Caco-2 (cell line): ENCODE data around the gene MYO18A. TPM values are rescaled to one million over a fixed set of nuclear protein-coding genes. Genes with fewer than 3 reads are reported as not detected.

Experiments
- BruUV-seq: library from RNA; stranded (reverse); fragments of 400-500 nt; replicated peaks from 2 replicates; lab custom pipeline; 2021; lab: Mats Ljungman, UMichigan
- CTCF ChIA-PET: fragments of 300-600 bp; sonication (Branson Sonifier 250); formaldehyde crosslinking; loops from one replicate; lab custom pipeline; 2022; ENCODE audit warnings: antibody characterized with exemption; lab: Charles Lee
- POLR2A ChIA-PET: fragments of 300-600 bp; sonication (Branson Sonifier 250); formaldehyde crosslinking; loops from one replicate; lab custom pipeline; 2022; ENCODE audit warnings: antibody characterized with exemption; lab: Charles Lee
- DNase-seq, 2 experiments: peaks; one replicate each; pipeline versions ENCODE4 v3.0.0 to v3.0.0-alpha.2; 2020 to 2022
- H3K27me3 ChIP-seq: replicated peaks from 2 replicates; pipeline ENCODE4 v1.6.0; 2011; ENCODE audit warnings: low read length; ENCODE audit not compliant: control insufficient read depth, insufficient read depth
- H3K36me3 ChIP-seq: 2 replicates; pipeline ENCODE4 v1.5.1; 2011; ENCODE audit warnings: low read length; ENCODE audit not compliant: control insufficient read depth, insufficient read depth
- H3K4me1 ChIP-seq: fragments of 250-450 bp; sonication (Bioruptor Pico); 2 replicates; pipeline ENCODE4 v1.5.1; 2020; ENCODE audit warnings: mild to moderate bottlenecking
- H3K4me3 ChIP-seq: 2 replicates; pipeline ENCODE4 v1.5.1; 2011; ENCODE audit warnings: low read depth, mild to moderate bottlenecking, control low read depth, low read length
- H3K9me3 ChIP-seq: fragments of 250-450 bp; sonication (Bioruptor Pico); 2 replicates; pipeline ENCODE4 v1.5.1; 2020; ENCODE audit warnings: mild to moderate bottlenecking, moderate library complexity
- H3K27ac Mint-ChIP-seq: one replicate; pipeline ENCODE4 v1.8.0; 2022; ENCODE audit warnings: mixed read lengths; ENCODE audit not compliant: unreplicated experiment
- H3K27me3 Mint-ChIP-seq: one replicate; pipeline ENCODE4 v1.8.0; 2022; ENCODE audit warnings: mixed read lengths; ENCODE audit not compliant: insufficient read depth, unreplicated experiment
- H3K36me3 Mint-ChIP-seq: one replicate; pipeline ENCODE4 v1.8.0; 2022; ENCODE audit warnings: mild to moderate bottlenecking, mixed read lengths; ENCODE audit not compliant: insufficient read depth, unreplicated experiment
- H3K4me1 Mint-ChIP-seq: one replicate; pipeline ENCODE4 v1.8.0; 2022; ENCODE audit warnings: low read depth, mixed read lengths; ENCODE audit not compliant: unreplicated experiment
- H3K4me3 Mint-ChIP-seq: one replicate; pipeline ENCODE4 v1.8.0; 2022; ENCODE audit warnings: mild to moderate bottlenecking, moderate library complexity, mixed read lengths; ENCODE audit not compliant: unreplicated experiment
- H3K9me3 Mint-ChIP-seq: one replicate; pipeline ENCODE4 v1.8.0; 2022; ENCODE audit warnings: mixed read lengths; ENCODE audit not compliant: unreplicated experiment
- intact Hi-C: fragments of 100-400 bp; cut with micrococcal nuclease; formaldehyde crosslinking; loops from one replicate; pipeline ENCODE4 v1.10.0; 2022; ENCODE audit not compliant: unreplicated experiment
- total RNA-seq: library from RNA; stranded (reverse); gene quantifications from 2 replicates; pipeline ENCODE4 v1.2.3, GENCODE V29; 2022
- TF ChIP-seq, protein P1 (sequence below), 2 experiments: fragments of 200-600 bp in 1 of 2; IDR thresholded peaks; 1 replicate in 1 of 2; 2 replicates in 1 of 2; pipeline versions ENCODE4 v1.5.1 to v1.8.0; 2011 to 2022; ENCODE audit warnings: antibody characterized with exemption in 1 of 2, control low read depth in 1 of 2, inconsistent platforms in 1 of 2, low read depth in 1 of 2, low read length in 1 of 2, mild to moderate bottlenecking in 1 of 2, moderate library complexity in 1 of 2; ENCODE audit not compliant: insufficient read depth in 1 of 2, severe bottlenecking in 1 of 2, unreplicated experiment in 1 of 2

The MYO18A gene
- total RNA-seq, 1 experiment from 2014 or later, result 47.1 TPM

DNA sequence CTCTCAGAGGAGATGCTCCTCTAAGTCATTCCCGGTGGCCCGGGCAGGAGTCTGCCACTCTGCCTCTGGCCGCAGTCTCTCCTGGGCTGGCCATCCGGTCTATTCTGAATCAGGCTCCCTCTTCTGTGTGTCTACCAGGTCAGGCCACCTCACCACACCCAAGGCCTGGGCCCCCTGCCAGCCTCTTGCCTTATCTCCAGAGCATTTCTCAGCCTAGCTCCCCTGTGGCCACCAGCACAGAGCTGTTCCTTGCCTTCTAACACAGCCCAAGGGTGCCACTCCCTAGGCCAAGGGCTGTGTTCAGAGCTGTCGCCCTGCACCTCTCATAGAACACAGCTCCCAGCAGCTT, 55.3 kb downstream of the MYO18A start:
- DNase-seq, result no peak
- Mint-ChIP-seq H3K4me3 (no peak overlapping the region), H3K27ac (no peak overlapping the region), H3K27me3 (no peaks in the 10 kb centered on the region), H3K9me3 (no peaks in the 10 kb centered on the region), H3K4me1 (no peaks in the 10 kb centered on the region), H3K36me3 (peaks cover 3% of the 10 kb centered on the region)
- CTCF ChIA-PET, result interaction anchor here (0.9 to 1.9 kb wide), 10 partner anchors 9 to 170 kb away, joined by 3 to 47 read pairs (median 23); partner anchors contain the start of gene MYO18A
- POLR2A ChIA-PET, result interaction anchor here (1.5 kb wide), 1 partner anchor 55 kb away, joined by 9 read pairs; the partner anchor contains the start of gene MYO18A
- BruUV-seq, result no TSS peak
- Histone ChIP-seq H3K27me3 (no peaks in the 10 kb centered on the region), H3K9me3 (no peaks in the 10 kb centered on the region), H3K4me1 (no peaks in the 10 kb centered on the region), H3K4me3 (no peak overlapping the region), H3K36me3 (peaks cover 6% of the 10 kb centered on the region)
- intact Hi-C loops, result loop anchor here (1.0 kb wide), 1 partner anchor 20 kb away; no protein-coding TSS in a partner anchor
- TF ChIP-seq, protein P1, sequence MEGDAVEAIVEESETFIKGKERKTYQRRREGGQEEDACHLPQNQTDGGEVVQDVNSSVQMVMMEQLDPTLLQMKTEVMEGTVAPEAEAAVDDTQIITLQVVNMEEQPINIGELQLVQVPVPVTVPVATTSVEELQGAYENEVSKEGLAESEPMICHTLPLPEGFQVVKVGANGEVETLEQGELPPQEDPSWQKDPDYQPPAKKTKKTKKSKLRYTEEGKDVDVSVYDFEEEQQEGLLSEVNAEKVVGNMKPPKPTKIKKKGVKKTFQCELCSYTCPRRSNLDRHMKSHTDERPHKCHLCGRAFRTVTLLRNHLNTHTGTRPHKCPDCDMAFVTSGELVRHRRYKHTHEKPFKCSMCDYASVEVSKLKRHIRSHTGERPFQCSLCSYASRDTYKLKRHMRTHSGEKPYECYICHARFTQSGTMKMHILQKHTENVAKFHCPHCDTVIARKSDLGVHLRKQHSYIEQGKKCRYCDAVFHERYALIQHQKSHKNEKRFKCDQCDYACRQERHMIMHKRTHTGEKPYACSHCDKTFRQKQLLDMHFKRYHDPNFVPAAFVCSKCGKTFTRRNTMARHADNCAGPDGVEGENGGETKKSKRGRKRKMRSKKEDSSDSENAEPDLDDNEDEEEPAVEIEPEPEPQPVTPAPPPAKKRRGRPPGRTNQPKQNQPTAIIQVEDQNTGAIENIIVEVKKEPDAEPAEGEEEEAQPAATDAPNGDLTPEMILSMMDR (IDR thresholded peaks at IDR 0.05; ENCODE audit: insufficient read depth in 1 of 2, low read depth in 1 of 2, low read length in 1 of 2, severe bottlenecking in 1 of 2, unreplicated experiment in 1 of 2), result no peak

DNA sequence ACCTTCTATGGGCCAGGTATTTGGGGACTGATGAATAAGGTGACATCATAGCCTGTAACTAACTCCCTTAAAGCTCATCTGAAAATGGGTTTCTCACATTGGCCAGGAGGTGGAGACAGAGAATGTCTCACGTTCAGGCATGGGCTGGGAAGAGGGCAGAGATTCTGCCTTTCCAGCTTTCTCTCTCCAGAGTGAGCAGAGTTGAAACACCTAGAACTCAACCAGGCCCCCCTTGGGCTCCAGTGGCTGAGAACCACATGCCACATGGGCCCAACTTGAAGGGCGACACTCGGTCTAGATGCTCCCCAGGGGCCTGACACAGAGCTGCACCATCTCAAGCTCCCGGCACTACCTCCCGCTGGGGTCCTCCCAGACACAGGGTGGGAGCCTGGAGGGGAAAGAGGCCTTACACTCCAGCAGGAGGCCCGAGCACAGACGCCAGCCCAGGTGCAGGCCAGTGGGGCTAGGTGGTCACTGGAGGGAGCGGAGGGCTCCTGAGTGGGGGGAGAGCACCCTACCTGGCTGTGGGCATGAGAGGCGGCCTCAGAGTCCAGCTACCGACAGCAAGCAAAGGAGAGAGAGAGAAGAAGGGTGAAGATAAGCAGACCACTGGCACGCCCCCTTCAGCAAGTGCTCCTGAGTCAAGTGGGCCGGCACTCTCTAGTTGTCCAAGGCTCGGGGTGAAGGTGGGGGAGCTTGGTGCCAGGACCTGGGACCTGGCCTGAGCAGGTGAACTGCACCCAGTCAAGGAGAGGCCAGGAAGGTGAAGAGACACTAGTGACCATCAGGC, 55.9 kb downstream of the MYO18A start:
- Mint-ChIP-seq H3K9me3 (no peaks in the 10 kb centered on the region), H3K36me3 (peaks cover 5% of the 10 kb centered on the region), H3K27me3 (no peaks in the 10 kb centered on the region), H3K4me1 (no peaks in the 10 kb centered on the region), H3K27ac (no peak overlapping the region), H3K4me3 (no peak overlapping the region)
- no peak overlapping the region for H3K4me3 ChIP-seq
- no peaks in the 10 kb centered on the region for H3K9me3 ChIP-seq
- peaks cover 6% of the 10 kb centered on the region for H3K36me3 ChIP-seq
- TF ChIP-seq, protein P1 (IDR thresholded peaks at IDR 0.05; ENCODE audit: insufficient read depth in 1 of 2, low read depth in 1 of 2, low read length in 1 of 2, severe bottlenecking in 1 of 2, unreplicated experiment in 1 of 2), result peak; percentile 65 to 81
- no peaks in the 10 kb centered on the region for H3K4me1 ChIP-seq
- DNase-seq, result peak; percentile 67 to 70
- ChIA-PET CTCF (interaction anchor here (0.6 to 1.9 kb wide), 32 partner anchors 8 to 501 kb away, joined by 3 to 47 read pairs (median 4); partner anchors contain the start of genes MYO18A, NUFIP2, PHF12 and TP53I13), POLR2A (interaction anchor here (1.5 kb wide), 1 partner anchor 55 kb away, joined by 9 read pairs; the partner anchor contains the start of gene MYO18A)
- intact Hi-C loops, result loop anchor here (1.0 kb wide), 1 partner anchor 21 kb away; no protein-coding TSS in a partner anchor
- H3K27me3 ChIP-seq, result no peaks in the 10 kb centered on the region
- BruUV-seq, result no TSS peak

DNA sequence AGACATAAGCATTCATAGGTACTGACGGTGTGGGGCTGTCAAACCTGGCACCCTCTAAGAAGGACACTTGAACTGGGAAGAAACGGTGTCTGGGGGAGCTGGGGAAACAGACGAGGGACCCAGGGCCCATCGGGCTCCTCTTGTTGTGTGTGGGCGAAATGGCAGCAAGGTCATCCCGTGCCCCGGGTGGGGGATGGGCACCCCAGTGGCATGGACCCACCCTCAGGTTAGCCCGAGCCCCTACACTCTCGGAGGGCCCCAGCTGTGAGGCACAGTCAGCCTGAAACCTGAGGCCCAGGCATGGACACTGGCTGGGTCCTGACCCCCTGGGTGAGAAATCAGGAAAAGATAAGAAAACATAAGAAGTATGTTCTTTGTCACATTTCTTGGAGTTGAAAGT, 57.1 kb downstream of the MYO18A start:
- TF ChIP-seq, protein P1 (IDR thresholded peaks at IDR 0.05; ENCODE audit: insufficient read depth in 1 of 2, low read depth in 1 of 2, low read length in 1 of 2, severe bottlenecking in 1 of 2, unreplicated experiment in 1 of 2), result peak in 1 of 2 experiments; percentile 5
- intact Hi-C loops, result no loop called here
- Histone ChIP-seq H3K36me3 (peaks cover 7% of the 10 kb centered on the region), H3K9me3 (no peaks in the 10 kb centered on the region), H3K4me3 (no peak overlapping the region), H3K4me1 (no peaks in the 10 kb centered on the region), H3K27me3 (no peaks in the 10 kb centered on the region)
- no peak overlapping the region for H3K27ac Mint-ChIP-seq
- ChIA-PET POLR2A (no interaction called here), CTCF (interaction anchor here (1.3 to 1.8 kb wide), 5 partner anchors 21 to 171 kb away, joined by 5 to 47 read pairs (median 25); partner anchors contain the start of gene PHF12)
- no peaks in the 10 kb centered on the region for H3K9me3 Mint-ChIP-seq
- H3K4me1 Mint-ChIP-seq, result no peaks in the 10 kb centered on the region
- H3K27me3 Mint-ChIP-seq, result no peaks in the 10 kb centered on the region
- BruUV-seq, result no TSS peak
- peaks cover 5% of the 10 kb centered on the region for H3K36me3 Mint-ChIP-seq
- no peak overlapping the region for H3K4me3 Mint-ChIP-seq
- no peak for DNase-seq
